HG02642 (cell line): ENCODE results near the gene BCL2.

Source experiments
- ATAC-seq: cut with Tn5 transposase; IDR thresholded peaks from one replicate; pipeline ENCODE4 v1.9.1; 2021; ENCODE audit warnings: mild to moderate bottlenecking; ENCODE audit not compliant: unreplicated experiment, poor library complexity

The BCL2 gene

DNA sequence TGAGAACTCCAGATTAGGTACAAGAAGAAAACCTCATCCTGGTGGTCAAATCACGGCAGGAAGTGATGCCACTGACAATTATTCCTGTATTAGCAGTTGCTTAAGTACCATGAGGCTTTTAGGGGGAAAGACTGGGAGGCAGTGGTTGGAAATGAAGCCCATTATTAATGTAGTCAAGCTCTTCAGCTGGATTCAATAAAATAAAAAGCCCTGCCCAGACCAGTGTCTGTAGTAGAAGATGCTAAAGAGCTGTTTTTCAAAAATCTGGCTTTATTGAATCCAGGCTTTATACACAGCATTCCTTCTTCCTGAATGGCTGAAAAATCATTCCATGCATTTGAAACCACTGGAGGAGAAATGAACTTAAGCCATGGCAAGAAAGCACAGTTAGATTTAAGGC lies 155.2 kb downstream of the BCL2 start:
- ATAC-seq = no peak

GRCh38 chr18:63162271-63163014 lies 157.1 kb downstream of the BCL2 start:
- peak; percentile 18 for ATAC-seq

DNA sequence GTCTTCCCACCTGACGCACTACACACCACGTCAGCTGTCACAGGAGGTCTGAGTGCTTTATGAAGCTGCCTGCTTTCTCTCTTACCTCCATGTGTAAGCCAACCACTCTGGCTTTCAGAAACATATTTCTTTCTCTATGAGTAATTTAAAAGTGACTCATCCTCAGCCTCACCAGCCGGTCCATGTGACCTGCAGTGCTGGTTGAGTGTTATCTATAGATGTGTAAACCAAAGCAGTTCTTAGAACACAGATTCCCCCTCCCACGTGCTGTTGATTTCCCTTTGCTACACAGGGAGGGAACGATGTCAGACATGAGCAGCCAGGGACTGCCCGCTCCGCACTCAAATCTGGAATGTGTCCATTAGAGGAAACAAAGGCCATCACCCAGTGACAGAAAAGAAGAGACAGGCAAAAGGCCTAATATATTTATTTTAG lies 157.8 kb downstream of the BCL2 start:
- ATAC-seq = peak; percentile 50

GRCh38 chr18:63161032-63161760 lies 158.4 kb downstream of the BCL2 start:
- ATAC-seq = peak; percentile 15

DNA sequence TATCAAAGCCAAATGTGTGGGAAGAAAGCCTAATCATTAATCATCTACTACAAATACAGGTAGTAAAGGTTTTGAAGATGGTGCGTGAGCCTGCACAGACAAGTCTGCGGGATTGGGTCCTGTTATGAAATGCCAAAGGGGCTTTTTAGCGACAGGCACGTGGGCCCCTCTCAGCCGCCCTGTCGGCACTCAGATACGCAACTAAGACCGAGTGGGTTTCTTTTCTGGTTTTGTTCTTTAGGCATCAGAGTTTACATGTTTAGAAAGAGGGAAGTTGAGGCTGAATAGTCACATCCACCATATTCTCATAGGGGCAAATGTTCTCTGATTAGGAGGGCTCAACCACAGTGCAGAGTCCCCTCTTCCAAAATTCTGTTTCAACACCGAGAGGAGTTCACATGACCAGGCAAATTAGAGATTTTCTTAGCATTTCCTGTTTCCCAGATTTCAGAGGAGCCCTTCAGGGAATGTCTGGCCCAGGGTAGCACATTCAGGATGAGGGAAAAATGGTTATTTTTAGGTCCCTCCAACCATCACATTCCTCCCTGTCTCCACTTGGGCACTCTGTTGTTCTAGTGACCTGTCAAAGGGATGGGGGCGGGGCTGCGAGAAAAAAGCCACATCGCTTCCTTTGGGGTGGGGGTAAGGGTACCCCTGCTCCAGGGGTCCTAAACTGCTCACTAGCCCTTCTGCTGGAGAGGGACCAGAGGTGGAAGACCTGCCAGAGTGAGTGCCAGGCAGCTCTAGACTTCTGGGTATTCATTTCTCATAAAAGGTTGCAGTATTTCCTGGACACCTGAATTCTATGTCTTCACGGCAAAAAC lies 159.2 kb downstream of the BCL2 start:
- ATAC-seq = no peak

DNA sequence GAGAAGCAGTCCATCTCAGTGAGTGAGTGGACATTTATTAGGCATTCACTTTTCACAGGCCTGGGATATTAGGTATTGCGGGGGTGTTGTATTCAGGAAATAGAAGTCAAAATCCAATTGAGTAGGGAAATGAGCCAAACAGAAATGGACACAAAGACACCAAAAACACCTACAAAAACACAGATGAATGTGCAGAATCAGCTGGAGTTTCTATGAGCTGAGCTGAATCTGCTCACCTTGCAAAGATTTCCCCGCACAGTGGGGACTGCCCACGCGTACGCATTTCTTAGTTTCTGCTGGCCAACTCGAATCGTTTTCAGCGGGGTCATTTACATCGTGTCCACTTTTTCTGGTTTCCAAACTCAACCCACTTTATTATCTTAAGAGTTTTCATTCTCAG lies 160.0 kb downstream of the BCL2 start:
- ATAC-seq = no peak

DNA sequence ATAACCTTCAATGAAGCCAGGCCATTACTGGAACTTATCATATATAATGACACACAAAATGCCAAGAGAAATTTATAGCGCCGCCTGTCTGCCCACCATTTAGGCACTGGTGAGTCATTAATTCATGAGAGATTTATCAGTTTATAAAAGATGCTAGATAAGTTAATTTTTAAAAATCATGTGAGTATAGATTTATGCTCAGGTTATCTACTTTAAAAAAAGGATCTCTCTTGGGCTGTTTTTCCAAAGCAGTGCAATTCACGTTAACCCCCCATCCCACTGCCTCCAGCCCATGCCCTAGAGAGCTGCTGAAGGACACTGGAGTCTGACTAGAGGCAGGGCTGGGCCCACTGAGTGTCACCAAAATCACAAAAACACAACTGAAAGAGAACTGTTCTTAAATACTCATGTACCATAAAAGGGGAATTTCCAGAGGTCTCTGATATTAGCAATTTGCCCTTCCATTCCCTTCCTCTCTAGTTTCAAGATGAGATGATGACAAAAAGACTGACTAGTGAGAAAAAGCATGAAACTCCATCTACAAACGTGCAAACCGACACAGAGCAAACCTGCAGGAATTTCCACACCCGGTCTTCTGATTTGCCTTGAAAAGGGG lies 160.8 kb downstream of the BCL2 start:
- peak; percentile 10 for ATAC-seq

- ATAC-seq = no peak
Observed at GRCh38 chr18:63158012-63158631, 161.4 kb downstream of the BCL2 start.

DNA sequence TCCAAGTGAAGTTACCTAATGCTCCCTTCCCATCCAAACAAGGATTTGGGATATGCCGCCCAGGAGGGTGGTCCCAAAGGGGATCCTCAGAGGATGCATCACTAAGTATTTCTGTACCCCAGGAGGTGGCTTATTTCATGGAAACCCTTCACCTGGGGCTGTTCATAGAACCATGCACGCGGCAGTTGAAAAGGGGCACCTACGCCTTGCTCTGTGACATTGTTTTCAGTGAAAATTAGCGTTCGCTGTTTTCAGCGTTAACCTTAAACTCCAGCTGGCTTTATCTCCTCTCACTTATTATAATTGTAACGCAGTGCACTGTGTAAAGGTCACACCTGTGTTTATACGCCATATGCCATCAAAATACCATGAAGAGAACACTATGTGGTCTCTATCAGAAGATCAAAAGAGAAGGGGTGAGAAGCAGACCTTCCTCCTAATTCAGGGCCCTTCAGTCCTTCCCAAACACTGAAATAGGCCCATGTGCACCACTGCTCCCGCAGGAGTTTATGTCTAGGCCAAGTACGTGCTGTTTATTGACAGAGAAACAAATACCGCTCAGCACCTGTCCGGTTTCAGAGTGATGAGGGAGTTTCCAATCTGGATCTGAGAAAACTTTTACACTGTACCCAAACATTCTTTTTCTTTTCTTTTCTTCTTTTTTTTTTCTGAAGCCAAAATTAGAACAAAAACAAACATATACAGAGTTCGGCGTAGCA lies 162.1 kb downstream of the BCL2 start:
- ATAC-seq = peak; percentile 23

GRCh38 chr18:63155910-63156773 lies 163.4 kb downstream of the BCL2 start:
- ATAC-seq = no peak

- peak; percentile 40 for ATAC-seq
Observed at GRCh38 chr18:63155169-63155852, 164.3 kb downstream of the BCL2 start.

DNA sequence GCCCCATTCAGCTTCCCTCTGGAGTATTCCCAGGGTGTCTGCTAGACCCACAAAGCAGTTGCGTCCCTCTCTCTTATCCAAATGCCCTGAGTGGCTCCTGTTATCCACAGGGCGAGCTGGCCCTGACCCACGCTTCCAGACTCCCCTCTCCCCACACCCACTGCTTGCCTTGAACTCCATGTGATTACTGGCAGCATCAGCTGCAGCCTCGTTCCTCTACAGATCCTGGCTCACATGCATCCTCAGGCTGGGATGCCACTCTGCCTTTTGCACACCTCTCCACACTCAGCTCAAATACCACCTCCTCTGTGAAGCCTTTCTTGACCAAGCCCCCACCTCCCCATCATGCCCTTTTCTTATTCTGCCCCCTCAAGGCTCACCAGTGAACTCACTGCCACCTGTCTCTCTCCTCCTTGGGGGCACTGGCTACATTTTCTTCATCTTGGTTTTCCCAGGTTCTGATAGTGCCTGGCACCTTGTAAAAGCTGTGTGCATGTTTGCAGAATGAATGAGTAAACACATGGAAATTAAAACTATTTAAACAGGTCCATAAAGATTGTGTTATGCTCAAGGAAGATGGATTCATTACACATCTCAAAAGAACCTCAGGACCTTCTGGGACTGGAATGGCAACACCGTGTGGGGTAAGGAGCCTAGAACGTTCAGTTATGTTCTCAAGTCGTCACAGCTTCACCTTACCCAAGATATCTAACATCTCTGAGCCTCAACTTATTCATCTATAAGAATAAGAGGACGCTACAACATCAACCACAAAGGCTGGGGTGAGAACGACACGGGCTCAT lies 165.0 kb downstream of the BCL2 start:
- ATAC-seq = no peak

GRCh38 chr18:63152791-63153190 lies 166.8 kb downstream of the BCL2 start:
- no peak for ATAC-seq

DNA sequence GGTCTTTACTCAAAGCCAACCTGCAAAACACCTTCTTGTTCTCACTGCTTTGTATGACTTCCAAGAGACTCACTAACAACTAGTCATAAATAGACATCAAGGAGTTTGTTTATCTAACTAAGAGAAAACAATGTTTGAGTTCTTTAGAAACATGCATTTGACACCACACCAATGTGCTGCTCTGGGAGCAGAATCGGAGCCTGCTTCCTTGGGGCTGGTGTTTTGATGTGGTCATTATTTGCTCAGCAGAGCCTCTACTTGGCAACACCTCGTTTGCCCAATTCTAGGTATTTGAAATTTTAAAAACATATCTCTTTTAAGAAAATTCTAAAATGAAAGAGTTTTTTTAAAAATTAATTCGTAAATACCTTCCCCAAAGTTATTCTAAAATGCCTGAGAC lies 167.5 kb downstream of the BCL2 start:
- ATAC-seq = no peak

DNA sequence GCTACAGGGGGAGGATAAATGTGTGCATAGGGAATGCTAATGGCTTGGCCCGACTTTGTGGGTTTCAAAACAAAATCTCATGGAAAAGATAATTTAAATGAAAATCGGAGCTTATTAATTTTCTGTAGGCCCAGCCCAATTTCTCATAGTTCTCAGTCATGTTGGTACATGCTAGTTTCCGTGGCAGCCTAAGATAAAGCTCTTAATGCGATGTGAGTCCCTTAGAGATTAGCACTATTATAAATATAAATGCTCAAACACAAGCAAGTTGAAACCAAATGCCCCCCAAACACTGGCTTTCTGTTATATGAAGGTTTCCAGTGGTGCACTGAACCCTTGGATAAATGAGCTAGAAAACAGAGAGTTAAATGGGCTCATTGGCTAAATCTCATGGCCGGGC lies 168.0 kb downstream of the BCL2 start:
- ATAC-seq = no peak

DNA sequence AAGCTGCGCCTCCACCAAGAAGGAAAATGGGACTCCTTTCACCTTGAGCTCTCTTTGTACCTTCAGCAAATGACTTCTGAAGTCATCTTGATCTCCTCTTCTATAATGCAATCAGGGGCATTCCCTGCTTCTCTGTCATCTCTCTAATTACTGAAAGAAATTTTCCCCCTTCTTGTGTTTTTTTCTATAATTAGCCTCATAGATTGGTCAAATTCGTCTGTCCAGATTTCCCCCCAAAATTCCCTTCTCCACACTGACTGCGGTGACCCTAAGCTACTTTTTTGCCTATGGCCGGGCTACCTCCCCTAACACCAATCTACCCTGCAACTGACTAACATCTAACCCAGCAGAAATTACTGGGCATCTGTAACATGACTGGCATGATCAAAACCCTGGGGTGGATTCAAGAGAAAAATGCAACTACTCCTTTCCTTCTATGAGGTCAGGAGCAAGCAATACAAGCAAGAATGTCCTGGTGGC lies 168.6 kb downstream of the BCL2 start:
- ATAC-seq = no peak

DNA sequence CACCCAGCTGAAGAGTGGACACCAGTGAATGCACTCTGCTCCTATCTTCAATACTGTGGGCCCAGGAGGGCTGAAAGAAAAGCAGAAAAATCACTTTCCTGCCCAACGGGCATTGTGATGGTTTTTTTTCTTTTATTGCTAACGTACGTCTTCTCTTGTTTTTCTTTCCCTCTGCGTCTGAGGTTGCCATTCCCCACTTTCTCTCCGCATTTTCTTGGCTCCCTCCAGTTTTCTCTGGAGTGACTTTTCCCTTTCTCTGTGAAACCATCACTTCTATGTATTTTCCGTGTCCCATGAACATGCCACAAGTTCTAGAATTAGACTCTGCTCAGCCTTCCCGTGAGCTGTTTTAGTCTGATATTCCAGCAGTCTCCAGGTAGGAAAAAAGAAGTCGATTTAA lies 169.2 kb downstream of the BCL2 start:
- ATAC-seq = no peak
